Heart left ventricle (tissue), 16 donors: ENCODE measurements around the gene TCF19. TPM values are rescaled to one million over a fixed set of nuclear protein-coding genes. Genes with fewer than 3 reads are reported as not detected.
A peak's percentile ranks its signal among the peaks of the same experiment; 100 is the strongest.
"Not testable (repeated sequence)": the region's sequence is repeated elsewhere in the genome, so short reads cannot be mapped to it uniquely, and the experiment has no call there.

Experiments used
- ATAC-seq, 4 donors: fragments of 200-7000 bp; cut with Tn5 transposase; one replicate each; pipeline ENCODE4 v1.9.1; 2020 to 2022; ENCODE audit warnings: moderate library complexity in 4 of 4, mild to moderate bottlenecking in 3 of 4, moderate number of reproducible peaks in 1 of 4
- DNase-seq, 5 donors: peaks; one replicate each; pipeline ENCODE4 v3.0.0-alpha.2; 2020
- H3K27ac ChIP-seq, 12 donors: fragments of 200-600 bp; sonication (generic) in 4 of 12; one replicate each; pipeline versions ENCODE4 v1.5.0 to v1.8.0; 2016 to 2022; ENCODE audit warnings: mild to moderate bottlenecking in 2 of 12
- H3K27me3 ChIP-seq, 9 donors: fragments of 200-600 bp; sonication (generic) in 2 of 9; one replicate each; pipeline versions ENCODE4 v1.5.1 to v1.8.0; 2016 to 2022; ENCODE audit warnings: mild to moderate bottlenecking in 3 of 9
- H3K36me3 ChIP-seq, 9 donors: fragments of 200-600 bp; sonication (generic) in 2 of 9; one replicate each; pipeline versions ENCODE4 v1.5.0 to v1.8.0; 2018 to 2022; ENCODE audit warnings: mild to moderate bottlenecking in 2 of 9
- H3K4me1 ChIP-seq, 12 donors: fragments of 200-600 bp; sonication (generic) in 4 of 12; one replicate each; pipeline versions ENCODE4 v1.5.0 to v1.8.0; 2016 to 2022; ENCODE audit warnings: mild to moderate bottlenecking in 3 of 12
- H3K4me3 ChIP-seq, 12 donors: fragments of 200-600 bp; sonication (generic) in 4 of 12; one replicate each; pipeline versions ENCODE4 v1.5.0 to v1.8.0; 2017 to 2022; ENCODE audit warnings: mild to moderate bottlenecking in 9 of 12, moderate library complexity in 4 of 12
- H3K9me3 ChIP-seq, 12 donors: fragments of 200-600 bp; sonication (generic) in 4 of 12; one replicate each; pipeline versions ENCODE4 v1.5.0 to v1.8.0; 2016 to 2022; ENCODE audit warnings: mild to moderate bottlenecking in 1 of 12
- POLR2A ChIP-seq, 2 donors: fragments of 450-650 bp; IDR thresholded peaks; one replicate each; pipeline ENCODE4 v1.6.1; 2017; ENCODE audit warnings: antibody characterized with exemption in 2 of 2, mild to moderate bottlenecking in 2 of 2, moderate library complexity in 2 of 2
- WGBS, 4 donors: extraction: QIAGEN DNeasy Blood & Tissue Kit in 2 of 4; methylation state at CpG; one replicate each; pipeline versions ENCODE4 v1.1.5 to v1.1.7; 2013 to 2018; 5-methylcytosine and 5-hydroxymethylcytosine counted together
- intact Hi-C, 10 donors: fragments of 100-400 bp; cut with DNase I; formaldehyde crosslinking; loops; one replicate each; pipeline versions ENCODE4 v1.11.1 to v1.14.2; 2022
- polyA plus RNA-seq, 2 donors: library from polyadenylated mRNA; stranded (reverse); fragments of 200-250 nt; gene quantifications; one replicate each; pipeline ENCODE4 v1.2.3, GENCODE V29; 2013
- total RNA-seq, 9 donors: library from RNA; depleted of rRNA in 2 of 9; stranded (reverse); fragments of >200 nt in 2 of 9; fragmentation: NEBNext Ultra II Directional in 3 of 9; extraction: Animal tissue kit (Norgen Biotek cat#: 25700) in 3 of 9; gene quantifications; one replicate each; pipeline versions ENCODE4 v1.1.0 to v1.2.4, GENCODE V29; 2016 to 2023
- TF ChIP-seq, protein P1 (sequence below), 12 donors: fragments of 200-600 bp; sonication (generic) in 4 of 12; IDR thresholded peaks; one replicate each; pipeline versions ENCODE4 v1.5.0 to v1.8.0; 2018 to 2022; ENCODE audit warnings: antibody characterized with exemption in 12 of 12, mild to moderate bottlenecking in 5 of 12
- donor health status: ischemic (EF 13 %, LVEDD 7.1; RV severe dilation, severe dysfunction).
- donor health status: healthy with polysubstance abuse.
- donor health status: DM: no; HTN: yes; CAD: no.
- donor health status: DM: no; HTN: no; CAD: no.
- donor health status: ischemic (EF 25% LVEDD 6.9; RV normal size, moderate dysfunction).
- donor health status: ischemic (EF 25% LVEDD 5.7; RV mildly dilated, moderate dysfunction).
- donor health status: healthy.
- donor health status: DM: yes; HTN: yes; CAD: no.
- donor health status: ischemic (EF 35%, LVEDD 5.7; RV mildly dilated, moderate dysfunction).
- donor health status: nonischemic (EF 11% LVEDD 7.7; RV severe dilation, severe dysfunction).
- donor health status: DM: yes; HTN: yes; CAD: no.
- donor health status: PGD.
- donor health status: ischemic (EF 29% LVEDD 5.4; RV normal size, mild dysfunction).
- donor health status: nonischemic (EF 23%, LVEDD 6.1; RV moderate dilation, normal function).

The TCF19 gene
- total and polyA plus RNA-seq, 11 donors, result 1.8 to 12.9 (median 2.6) TPM

DNA sequence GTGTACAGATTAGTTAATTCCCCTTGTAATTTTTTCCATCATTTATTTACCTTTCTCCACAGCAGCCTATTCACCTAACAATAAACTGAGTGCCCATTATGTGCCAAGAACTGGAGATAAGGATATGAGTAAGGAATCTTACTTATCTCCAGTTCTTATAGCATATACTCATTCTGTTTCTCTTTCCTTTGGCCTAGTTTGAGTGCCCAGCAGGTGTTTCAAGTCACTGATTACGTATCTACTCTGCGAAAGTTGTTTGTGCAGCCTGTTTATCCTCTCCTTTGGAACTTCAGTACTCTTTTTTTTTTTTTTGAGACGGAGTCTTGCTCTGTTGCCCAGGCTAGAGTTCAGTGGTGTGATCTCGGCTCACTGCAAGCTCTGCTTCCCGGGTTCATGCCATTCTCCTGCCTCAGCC is 29.4 kb downstream of the TCF19 start:
- ATAC-seq (no peak), DNase-seq (no peak)
- H3K4me3 ChIP-seq, result no peak overlapping the region
- intact Hi-C loops, result loop anchor here in 2 of 10 donors (2.0 kb wide), 2 partner anchors 45 to 49 kb away; partner anchors contain the start of gene PSORS1C2 (in 1 of the 2)
- peaks cover 0 to 20% (median 0%) of the 10 kb centered on the region in 12 donors for H3K4me1 ChIP-seq
- TF ChIP-seq, protein P1, sequence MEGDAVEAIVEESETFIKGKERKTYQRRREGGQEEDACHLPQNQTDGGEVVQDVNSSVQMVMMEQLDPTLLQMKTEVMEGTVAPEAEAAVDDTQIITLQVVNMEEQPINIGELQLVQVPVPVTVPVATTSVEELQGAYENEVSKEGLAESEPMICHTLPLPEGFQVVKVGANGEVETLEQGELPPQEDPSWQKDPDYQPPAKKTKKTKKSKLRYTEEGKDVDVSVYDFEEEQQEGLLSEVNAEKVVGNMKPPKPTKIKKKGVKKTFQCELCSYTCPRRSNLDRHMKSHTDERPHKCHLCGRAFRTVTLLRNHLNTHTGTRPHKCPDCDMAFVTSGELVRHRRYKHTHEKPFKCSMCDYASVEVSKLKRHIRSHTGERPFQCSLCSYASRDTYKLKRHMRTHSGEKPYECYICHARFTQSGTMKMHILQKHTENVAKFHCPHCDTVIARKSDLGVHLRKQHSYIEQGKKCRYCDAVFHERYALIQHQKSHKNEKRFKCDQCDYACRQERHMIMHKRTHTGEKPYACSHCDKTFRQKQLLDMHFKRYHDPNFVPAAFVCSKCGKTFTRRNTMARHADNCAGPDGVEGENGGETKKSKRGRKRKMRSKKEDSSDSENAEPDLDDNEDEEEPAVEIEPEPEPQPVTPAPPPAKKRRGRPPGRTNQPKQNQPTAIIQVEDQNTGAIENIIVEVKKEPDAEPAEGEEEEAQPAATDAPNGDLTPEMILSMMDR (IDR thresholded peaks at IDR 0.05), result no peak
- TF ChIP-seq POLR2A (IDR thresholded peaks at IDR 0.05), result no peak
- no peak overlapping the region for H3K27ac ChIP-seq
- H3K27me3 ChIP-seq, result no peaks in the 10 kb centered on the region
- 76 to 91% (median 82%) methylated on average over 5 of the region's 5 CpGs for WGBS, 4 donors
- H3K36me3 ChIP-seq, result no peaks in the 10 kb centered on the region
- no peaks in the 10 kb centered on the region for H3K9me3 ChIP-seq

DNA sequence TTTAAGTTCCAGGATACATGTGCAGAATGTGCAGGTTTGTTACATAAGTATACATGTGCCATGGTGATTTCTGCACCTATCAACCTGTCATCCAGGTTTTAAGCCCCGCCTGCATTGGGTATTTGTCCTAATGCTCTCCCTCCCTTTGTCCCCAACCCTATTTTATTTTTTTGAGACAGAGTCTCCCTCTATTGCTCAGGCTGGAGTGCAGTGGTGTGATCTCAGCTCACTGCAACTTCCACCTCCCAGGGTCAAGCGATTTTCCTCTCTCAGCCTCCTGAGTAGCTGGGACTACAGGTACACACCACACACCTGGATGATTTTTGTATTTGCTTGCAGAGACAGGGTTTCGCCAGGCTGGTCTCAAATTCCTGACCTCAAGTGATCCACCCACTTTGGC is 30.8 kb downstream of the TCF19 start:
- H3K27me3 ChIP-seq, H3K27ac ChIP-seq, DNase-seq, intact Hi-C loops, H3K4me3 ChIP-seq, ATAC-seq, H3K9me3 ChIP-seq, H3K36me3 ChIP-seq: not testable (repeated sequence)
- H3K4me1 ChIP-seq, result peaks cover 0 to 13% (median 0%) of the 10 kb centered on the region in 12 donors
- 88 to 93% (median 90%) methylated on average over 3 of the region's 3 CpGs for WGBS, 4 donors

DNA sequence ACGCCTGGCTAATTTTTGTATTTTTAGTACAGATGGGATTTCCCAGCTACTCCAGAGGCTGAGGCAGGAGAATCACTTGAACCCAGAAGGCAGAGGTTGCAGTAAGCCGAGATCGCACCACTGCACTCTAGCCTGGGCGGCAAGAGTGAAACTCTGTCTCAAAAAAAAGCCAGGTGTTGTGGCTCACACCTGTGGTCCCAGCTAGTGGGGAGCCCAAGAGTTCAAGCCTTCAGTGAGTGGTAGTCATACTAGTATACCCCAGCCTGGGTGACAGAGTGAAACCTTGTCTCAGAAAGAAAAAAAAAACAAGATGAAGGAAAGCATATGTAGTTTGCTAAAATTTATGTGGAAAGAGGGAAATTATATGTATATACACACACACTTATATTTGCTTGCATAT is 32.1 kb downstream of the TCF19 start:
- H3K36me3 ChIP-seq, result peaks cover 0 to 4% (median 0%) of the 10 kb centered on the region in 9 donors
- 77 to 95% (median 89%) methylated on average over 4 of the region's 4 CpGs for WGBS, 4 donors
- no peak for DNase-seq
- peaks cover 0 to 5% (median 0%) of the 10 kb centered on the region in 12 donors for H3K4me1 ChIP-seq
- TF ChIP-seq, protein P1 (IDR thresholded peaks at IDR 0.05), result no peak
- TF ChIP-seq POLR2A (IDR thresholded peaks at IDR 0.05), result no peak
- no peaks in the 10 kb centered on the region for H3K27me3 ChIP-seq
- H3K4me3 ChIP-seq, result no peak overlapping the region
- intact Hi-C loops, result loop anchor here in 1 of 10 donors (10.0 kb wide), 1 partner anchor 276 kb away; the partner anchor contains the start of gene VARS2
- no peaks in the 10 kb centered on the region for H3K9me3 ChIP-seq
- no peak for ATAC-seq
- H3K27ac ChIP-seq, result no peak overlapping the region

DNA sequence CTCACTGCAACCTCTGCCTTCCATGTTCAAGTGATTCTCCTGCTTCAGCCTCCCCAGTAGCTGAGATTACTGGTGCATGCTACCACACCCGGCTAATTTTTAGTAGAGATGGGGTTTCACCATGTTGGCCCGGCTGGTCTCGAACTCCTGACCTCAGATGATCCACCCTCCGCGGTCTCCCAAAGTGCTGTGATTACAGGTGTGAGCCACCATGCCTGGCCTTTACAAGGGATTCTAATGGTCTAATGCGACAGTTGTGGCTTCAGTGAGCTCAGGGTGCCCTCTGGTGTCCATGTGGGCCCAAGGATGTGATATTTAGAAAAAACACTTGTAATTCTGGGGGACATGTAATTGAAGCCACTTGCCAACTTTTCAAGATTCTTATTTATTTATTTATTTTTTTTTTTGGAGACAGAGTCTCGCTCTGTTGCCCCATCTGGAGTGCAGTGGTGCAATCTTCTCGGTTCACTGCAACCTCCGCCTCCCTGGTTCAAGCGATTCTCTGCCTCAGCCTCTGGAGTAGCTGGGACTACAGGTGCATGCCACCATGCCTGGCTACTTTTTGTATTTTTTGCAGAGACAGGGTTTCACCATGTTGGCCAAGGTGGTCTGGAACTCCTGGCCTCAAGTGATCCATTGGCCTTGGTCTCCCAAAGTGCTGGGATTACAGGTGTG is 34.2 kb downstream of the TCF19 start:
- TF ChIP-seq, protein P1 (IDR thresholded peaks at IDR 0.05), result peak; percentile 53 to 74 (median 64)
- H3K4me1 ChIP-seq, H3K9me3 ChIP-seq, H3K36me3 ChIP-seq, H3K27me3 ChIP-seq, H3K4me3 ChIP-seq, H3K27ac ChIP-seq: not testable (repeated sequence)
- peak in 1 of 4 donors; percentile 48 for ATAC-seq
- WGBS, 4 donors, result 56 to 64% (median 59%) methylated on average over 10 of the region's 10 CpGs
- intact Hi-C loops, result loop anchor here in 9 of 10 donors (1.0 to 10.0 kb wide), 5 partner anchors 52 to 278 kb away; partner anchors contain the start of genes PSORS1C2 (in 1 of the 9) and VARS2 (in 1 of the 9)
- DNase-seq, result peak; percentile 62 to 77 (median 68)
